HFF-Myc (cell line): ENCODE results near the gene PROX2.

Source experiments
- DNase-seq: peaks from one replicate; pipeline ENCODE4 v3.0.0-alpha.2; 2011; ENCODE audit warnings: low read depth; ENCODE audit errors: extremely low read depth
- H3K4me3 ChIP-seq: replicated peaks from 2 replicates; pipeline ENCODE4 v1.5.1; 2011; ENCODE audit warnings: low read depth, mild to moderate bottlenecking, control low read depth, low read length
- TF ChIP-seq, protein P1 (sequence below): IDR thresholded peaks from 2 replicates; pipeline ENCODE4 v1.5.1; 2012; ENCODE audit warnings: mild to moderate bottlenecking, low read depth, low read length, control low read depth; ENCODE audit errors: missing control alignments

Gene PROX2

DNA sequence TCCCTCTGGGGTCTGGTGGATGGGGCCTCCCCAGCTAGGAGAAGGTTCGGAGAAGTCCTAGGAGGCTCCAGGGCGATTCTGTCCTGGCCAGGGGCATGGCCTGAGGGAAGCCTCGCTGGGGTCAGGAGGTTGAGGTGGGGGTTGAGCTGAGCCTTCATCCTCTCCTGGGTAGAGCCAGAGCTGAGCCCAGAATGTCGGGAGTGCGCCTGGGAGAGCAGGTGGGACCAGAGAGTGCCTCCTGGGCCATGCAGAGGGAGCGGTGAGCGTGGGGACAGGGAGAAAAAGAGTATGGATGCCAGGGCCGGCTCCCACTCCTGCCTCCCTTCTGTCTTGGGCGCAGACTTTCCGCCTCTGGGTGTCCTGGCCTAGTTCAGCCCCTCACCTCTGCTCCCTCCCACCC is 34.0 kb upstream of the PROX2 start:
- TF ChIP-seq, protein P1, sequence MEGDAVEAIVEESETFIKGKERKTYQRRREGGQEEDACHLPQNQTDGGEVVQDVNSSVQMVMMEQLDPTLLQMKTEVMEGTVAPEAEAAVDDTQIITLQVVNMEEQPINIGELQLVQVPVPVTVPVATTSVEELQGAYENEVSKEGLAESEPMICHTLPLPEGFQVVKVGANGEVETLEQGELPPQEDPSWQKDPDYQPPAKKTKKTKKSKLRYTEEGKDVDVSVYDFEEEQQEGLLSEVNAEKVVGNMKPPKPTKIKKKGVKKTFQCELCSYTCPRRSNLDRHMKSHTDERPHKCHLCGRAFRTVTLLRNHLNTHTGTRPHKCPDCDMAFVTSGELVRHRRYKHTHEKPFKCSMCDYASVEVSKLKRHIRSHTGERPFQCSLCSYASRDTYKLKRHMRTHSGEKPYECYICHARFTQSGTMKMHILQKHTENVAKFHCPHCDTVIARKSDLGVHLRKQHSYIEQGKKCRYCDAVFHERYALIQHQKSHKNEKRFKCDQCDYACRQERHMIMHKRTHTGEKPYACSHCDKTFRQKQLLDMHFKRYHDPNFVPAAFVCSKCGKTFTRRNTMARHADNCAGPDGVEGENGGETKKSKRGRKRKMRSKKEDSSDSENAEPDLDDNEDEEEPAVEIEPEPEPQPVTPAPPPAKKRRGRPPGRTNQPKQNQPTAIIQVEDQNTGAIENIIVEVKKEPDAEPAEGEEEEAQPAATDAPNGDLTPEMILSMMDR = no peak
- DNase-seq = no peak
- no peak overlapping the region for H3K4me3 ChIP-seq

DNA sequence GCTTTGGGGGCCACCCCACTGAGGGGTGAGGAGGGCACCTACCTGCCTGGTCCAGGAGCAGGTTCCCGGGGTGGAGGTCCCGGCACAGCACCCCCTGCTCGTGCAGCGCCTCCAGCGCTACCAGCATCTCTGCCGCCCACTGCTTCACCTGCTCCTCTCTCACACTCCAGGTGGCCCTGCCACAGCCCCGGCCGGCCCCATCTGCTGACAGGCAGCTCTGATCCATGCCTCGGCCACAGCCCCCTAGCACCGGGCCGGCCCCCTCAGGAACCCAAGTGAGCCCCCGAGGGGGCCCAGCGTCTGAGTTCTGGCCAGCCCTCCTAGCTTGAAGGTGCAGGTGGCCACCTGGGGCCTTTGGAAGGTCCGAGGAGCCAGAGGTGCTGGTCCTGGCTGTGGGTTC is 33.6 kb upstream of the PROX2 start:
- TF ChIP-seq, protein P1 = no peak

DNA sequence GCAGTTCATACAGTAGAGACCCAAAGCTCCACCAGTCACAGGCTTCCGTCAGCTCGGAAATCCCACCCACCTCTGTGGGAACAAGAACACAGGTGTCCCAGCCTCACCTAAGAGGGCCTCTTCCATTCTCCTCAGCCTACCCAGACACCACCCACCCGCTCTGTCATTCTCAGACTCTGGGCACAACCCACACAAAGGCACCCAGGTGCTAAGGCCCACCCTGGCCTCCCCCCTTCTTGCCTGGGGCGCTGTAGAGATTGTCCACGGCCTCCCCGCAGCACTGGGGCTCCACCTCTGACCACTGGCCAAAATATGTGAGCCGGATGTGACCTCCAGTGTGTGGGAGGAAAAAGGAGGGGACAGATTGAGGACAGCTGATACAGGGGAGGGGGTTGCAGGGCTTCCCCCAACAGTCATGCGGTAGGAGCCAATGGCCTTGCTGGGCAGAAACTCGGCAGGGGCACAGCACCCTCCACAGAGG is 33.0 kb upstream of the PROX2 start:
- TF ChIP-seq, protein P1 = no peak
- no peak overlapping the region for H3K4me3 ChIP-seq
- DNase-seq = no peak

More for the DNA sequence above, 33.6 kb upstream of the PROX2 start:
- H3K4me3 ChIP-seq = no peak overlapping the region
- DNase-seq = no peak

DNA sequence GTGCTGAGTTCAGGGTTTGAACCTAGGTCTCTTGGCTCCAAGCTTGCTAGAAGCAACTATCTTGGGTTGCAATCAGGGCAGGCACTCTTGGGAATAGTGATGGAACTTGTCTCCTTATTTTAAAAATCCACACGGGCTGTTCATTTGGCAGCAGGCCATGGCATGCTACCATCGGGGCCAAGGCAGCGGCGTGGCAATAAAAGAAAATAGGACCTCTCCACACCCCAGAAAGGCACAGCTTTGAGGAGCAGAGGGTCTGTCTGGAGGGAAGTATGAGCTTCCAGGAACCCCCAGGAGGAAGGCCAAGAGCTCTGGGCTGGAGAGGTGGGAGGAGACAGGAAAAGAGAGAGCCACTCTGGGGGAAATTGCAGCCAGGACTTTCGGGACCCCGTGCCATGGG is 31.8 kb upstream of the PROX2 start:
- TF ChIP-seq, protein P1 = no peak

DNA sequence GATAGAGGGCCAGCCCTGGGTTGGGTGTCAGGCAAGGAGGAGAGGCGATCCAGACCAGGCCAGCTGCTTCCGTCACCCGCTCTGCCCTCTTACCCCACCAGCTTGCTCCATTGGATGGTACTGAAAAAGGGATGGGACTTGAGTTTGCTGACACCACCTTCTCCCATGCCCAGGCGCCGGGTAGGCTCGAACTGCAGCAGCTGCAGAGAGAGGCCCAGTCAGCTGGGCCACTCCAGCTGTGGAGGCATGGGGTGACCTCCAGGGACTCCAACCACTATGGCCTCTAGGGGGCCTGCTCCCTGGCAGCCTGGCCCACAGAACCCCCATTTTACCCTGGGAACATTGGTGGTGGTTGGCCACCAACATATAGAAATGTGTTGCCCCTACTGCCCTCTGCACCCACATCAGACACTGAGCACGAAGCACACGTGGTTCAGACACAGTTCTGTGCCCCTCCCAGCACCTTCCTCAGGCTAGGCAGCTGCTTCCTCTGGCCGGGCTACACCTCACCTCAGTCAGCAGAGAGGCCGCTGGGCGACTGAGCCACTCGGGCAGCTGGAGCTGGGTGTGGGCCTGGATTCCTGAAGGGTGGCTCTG is 31.1 kb upstream of the PROX2 start:
- TF ChIP-seq, protein P1 = peak; percentile 35
- H3K4me3 ChIP-seq = no peak overlapping the region
- DNase-seq = no peak

More for the DNA sequence above, 31.8 kb upstream of the PROX2 start:
- no peak for DNase-seq
- no peak overlapping the region for H3K4me3 ChIP-seq

DNA sequence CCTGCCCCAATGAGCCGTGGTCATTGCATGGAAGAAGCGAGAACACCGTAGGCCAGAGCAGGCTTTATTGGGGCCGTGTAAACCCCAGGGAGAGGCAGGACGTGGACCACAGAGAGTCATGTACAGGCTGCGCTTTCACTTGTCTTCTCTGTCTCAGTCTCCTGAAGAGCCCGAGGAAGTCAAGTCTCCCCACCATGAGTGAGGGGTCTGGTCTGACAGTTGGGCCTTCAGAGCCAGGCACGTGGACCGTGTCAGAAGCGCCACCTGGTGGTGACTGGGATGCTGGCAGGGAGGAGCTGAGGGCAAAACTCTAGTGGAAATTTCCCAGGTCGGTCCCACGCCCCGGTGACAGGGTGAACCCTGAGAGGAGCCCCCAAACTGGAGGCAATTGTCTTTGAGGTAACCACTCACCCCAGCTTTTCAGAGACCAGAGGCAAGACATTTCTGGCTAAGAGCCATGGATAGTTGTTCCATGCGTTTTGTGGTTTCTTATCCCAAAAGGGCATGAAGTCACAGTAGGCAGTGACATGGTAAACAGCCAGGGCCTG is 29.7 kb upstream of the PROX2 start:
- TF ChIP-seq, protein P1 = peak; percentile 96
- no peak overlapping the region for H3K4me3 ChIP-seq
- no peak for DNase-seq
